Measurements from ENCODE around the gene RHAG.

DNA sequence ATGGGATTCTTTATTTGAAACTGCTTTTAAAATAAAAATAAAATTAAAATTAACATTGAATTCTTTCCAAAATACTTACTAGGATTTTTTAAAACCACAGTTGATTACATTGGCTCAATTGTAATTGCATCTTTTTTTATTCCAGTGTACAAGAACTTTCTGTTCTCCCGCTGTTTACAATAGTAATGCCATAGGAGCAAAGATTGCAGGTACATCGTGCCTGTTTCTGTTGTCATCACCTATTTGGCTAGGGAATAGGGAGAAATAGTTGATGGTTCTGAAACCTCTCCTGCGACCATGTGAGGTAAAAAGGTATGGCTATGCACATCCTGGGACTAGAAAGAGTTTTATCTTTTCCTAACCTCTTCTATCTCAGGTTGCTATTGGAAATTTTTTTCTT, 28.2 kb upstream of the RHAG start:
- TF ChIP-seq, protein P1, sequence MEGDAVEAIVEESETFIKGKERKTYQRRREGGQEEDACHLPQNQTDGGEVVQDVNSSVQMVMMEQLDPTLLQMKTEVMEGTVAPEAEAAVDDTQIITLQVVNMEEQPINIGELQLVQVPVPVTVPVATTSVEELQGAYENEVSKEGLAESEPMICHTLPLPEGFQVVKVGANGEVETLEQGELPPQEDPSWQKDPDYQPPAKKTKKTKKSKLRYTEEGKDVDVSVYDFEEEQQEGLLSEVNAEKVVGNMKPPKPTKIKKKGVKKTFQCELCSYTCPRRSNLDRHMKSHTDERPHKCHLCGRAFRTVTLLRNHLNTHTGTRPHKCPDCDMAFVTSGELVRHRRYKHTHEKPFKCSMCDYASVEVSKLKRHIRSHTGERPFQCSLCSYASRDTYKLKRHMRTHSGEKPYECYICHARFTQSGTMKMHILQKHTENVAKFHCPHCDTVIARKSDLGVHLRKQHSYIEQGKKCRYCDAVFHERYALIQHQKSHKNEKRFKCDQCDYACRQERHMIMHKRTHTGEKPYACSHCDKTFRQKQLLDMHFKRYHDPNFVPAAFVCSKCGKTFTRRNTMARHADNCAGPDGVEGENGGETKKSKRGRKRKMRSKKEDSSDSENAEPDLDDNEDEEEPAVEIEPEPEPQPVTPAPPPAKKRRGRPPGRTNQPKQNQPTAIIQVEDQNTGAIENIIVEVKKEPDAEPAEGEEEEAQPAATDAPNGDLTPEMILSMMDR (IDR thresholded peaks at IDR 0.05 in 8 of 11, conservative IDR thresholded peaks at IDR 0.05 in 3 of 11): no peak
- no peak for TF ChIP-seq POLR2AphosphoS5 (IDR thresholded peaks at IDR 0.05)

Measured in spleen (tissue), 7 donors.